ENCODE measurements around the gene SALL1.

GRCh38 chr16:51161440-51162195, 10.5 kb upstream of the SALL1 start:
- TF ChIP-seq, protein P1, sequence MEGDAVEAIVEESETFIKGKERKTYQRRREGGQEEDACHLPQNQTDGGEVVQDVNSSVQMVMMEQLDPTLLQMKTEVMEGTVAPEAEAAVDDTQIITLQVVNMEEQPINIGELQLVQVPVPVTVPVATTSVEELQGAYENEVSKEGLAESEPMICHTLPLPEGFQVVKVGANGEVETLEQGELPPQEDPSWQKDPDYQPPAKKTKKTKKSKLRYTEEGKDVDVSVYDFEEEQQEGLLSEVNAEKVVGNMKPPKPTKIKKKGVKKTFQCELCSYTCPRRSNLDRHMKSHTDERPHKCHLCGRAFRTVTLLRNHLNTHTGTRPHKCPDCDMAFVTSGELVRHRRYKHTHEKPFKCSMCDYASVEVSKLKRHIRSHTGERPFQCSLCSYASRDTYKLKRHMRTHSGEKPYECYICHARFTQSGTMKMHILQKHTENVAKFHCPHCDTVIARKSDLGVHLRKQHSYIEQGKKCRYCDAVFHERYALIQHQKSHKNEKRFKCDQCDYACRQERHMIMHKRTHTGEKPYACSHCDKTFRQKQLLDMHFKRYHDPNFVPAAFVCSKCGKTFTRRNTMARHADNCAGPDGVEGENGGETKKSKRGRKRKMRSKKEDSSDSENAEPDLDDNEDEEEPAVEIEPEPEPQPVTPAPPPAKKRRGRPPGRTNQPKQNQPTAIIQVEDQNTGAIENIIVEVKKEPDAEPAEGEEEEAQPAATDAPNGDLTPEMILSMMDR (IDR thresholded peaks at IDR 0.05 in 2 of 3, conservative IDR thresholded peaks at IDR 0.05 in 1 of 3; ENCODE audit: borderline replicate concordance in 1 of 3, insufficient read depth in 1 of 3, low read depth in 2 of 3, low read length in 2 of 3): no peak
- no peak for TF ChIP-seq RAD21 (IDR thresholded peaks at IDR 0.05; ENCODE audit: low read depth)
- TF ChIP-seq TCF7L2 (IDR thresholded peaks at IDR 0.05; ENCODE audit: borderline replicate concordance, extremely low read depth, insufficient read depth, insufficient read length): no peak
- no peak for TF ChIP-seq EZH2 (IDR thresholded peaks at IDR 0.05)
- no peak for TF ChIP-seq FOSL1 (IDR thresholded peaks at IDR 0.05; ENCODE audit: low read depth)
- no peak for TF ChIP-seq POLR2A (IDR thresholded peaks at IDR 0.05; ENCODE audit: borderline replicate concordance, extremely low read depth, insufficient read depth, insufficient read length)
- TF ChIP-seq JUND (IDR thresholded peaks at IDR 0.05): no peak
- no peak for TF ChIP-seq POLR2AphosphoS5 (IDR thresholded peaks at IDR 0.05; ENCODE audit: low read depth, low read length)
- no peak for TF ChIP-seq CBX3 (IDR thresholded peaks at IDR 0.05; ENCODE audit: low read depth)
- no peak for TF ChIP-seq ZFX (IDR thresholded peaks at IDR 0.05)
